ENCODE measurements around the gene LRRD1. TPM values are rescaled to one million over a fixed set of nuclear protein-coding genes. Genes with fewer than 3 reads are reported as not detected.

Gene LRRD1
- not detected in 2 replicates for total RNA-seq (2011; cell fraction: chromatin; rRNA removed; ENCODE audit: low replicate concordance)
- not detected in 2 replicates for total RNA-seq (2011; cell fraction: nucleolus; rRNA removed)
- not detected in 2 replicates for total RNA-seq (2011; cell fraction: nucleoplasm; rRNA removed)
- not detected in 2 replicates for total RNA-seq (2014; rRNA removed)
- total RNA-seq (2014; rRNA removed; fragmentation: Illumina TruSeq; extraction: Trizol): 0.15 TPM in 1 of 2 replicates, not detected in the other
- 0.07 TPM in 1 of 2 replicates, not detected in the other for total RNA-seq (2015; rRNA removed; fragmentation: Illumina TruSeq; extraction: Trizol)
- total RNA-seq (2021): not detected in 2 replicates
- not detected in 2 replicates for polyA plus RNA-seq (2011; rRNA removed)
- polyA plus RNA-seq (2011; cell fraction: cytosol; rRNA removed): not detected in 2 replicates
- not detected in 2 replicates for polyA plus RNA-seq (2011; cell fraction: nucleus; rRNA removed)
- not detected in 2 replicates for polyA plus RNA-seq (2012)
- not detected in 2 replicates for polyA plus RNA-seq (2014; fragmentation: Illumina TruSeq; extraction: Trizol)
- not detected for polyA plus RNA-seq (2014; fragmentation: Nextera tagmentation; extraction: Ambion mirVana)
- polyA plus RNA-seq (2014; rRNA removed): not detected in 2 replicates
- polyA minus RNA-seq (2011; rRNA and poly(A)+ RNA removed): not detected in 2 replicates
- not detected in 2 replicates for polyA minus RNA-seq (2011; cell fraction: cytosol; rRNA and poly(A)+ RNA removed)
- not detected in 2 replicates for polyA minus RNA-seq (2011; cell fraction: nucleus; rRNA and poly(A)+ RNA removed)
- percentile 27 among the genes with signal in this experiment for Bru-seq, nascent RNA
- percentile 41 among the genes with signal in this experiment for BruChase-seq, experiment 1, labeled RNA remaining after a 2-hour chase
- percentile 43 among the genes with signal in this experiment for BruChase-seq, experiment 2, labeled RNA remaining after a 6-hour chase
- long read RNA-seq, experiment 1: 0 reads
- long read RNA-seq, experiment 2, partial matches to known transcripts: 0 of 1 reads
- long read RNA-seq, experiment 2, other reads (novel, unspliced or antisense): 1 of 1 reads
- long read RNA-seq, experiment 3: 0 reads

DNA sequence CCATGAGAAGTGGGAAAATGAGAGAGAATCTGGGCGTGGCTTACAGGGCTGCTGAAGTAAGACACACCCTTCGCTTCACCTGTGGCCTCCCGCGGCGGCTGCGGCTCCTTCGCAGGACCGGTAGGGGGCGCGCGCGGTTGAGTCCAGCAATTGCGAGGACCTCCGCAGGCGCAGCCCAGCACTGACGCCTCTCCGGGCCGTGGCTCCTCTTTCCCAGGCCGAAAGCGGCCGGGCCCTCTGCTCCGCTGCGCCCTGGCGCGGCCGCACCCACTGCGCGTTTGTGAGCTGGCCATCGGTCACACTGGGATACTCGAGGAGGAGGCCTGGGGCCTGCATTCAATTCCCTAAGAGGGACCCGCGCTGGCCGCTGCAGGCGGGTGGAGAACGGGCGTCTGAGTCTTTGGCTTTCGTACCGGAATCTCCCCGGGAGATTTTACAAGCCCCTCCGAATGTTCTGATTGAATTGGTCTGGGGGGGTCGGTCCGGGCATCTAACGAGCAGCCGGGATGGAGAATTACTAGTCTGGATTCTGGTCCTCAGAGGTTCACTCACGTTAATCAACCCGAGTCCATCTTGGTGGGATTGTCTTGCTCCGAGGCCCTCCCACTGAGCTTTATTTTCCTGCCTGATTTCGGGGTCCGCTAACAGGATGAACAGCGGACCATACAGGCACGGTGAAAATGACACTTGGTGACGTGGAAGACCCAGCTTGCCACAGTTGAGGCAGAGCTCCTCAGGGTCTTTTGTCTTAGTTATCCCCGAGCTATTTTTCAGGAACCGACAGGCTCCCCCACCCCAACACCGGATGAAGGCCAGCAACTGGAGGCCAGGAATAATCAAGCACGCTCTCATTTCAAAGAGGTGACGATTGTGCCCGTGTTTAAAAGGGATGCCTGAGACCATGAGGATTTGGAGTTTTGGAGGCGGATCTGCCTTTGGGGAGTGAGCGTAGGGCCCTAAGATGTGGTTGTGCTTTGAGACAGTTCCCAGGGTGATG lies at the start of gene LRRD1:
Gene LRRD1, minus strand, starts transcription at position 215 of the 997 bp plus-strand sequence. CDS start 13,940 bp downstream, outside the sequence.
- H3K4me1 ChIP-seq (replicated peaks in 1 of 2; ENCODE audit: control insufficient read depth in 2 of 2, insufficient read depth in 2 of 2, low read length in 2 of 2): peaks cover 0 to 5% of the 10 kb centered on the region in 2 experiments; a peak in 1 of 5 replicates
- 67% methylated on average over 47 of the region's 60 CpGs for WGBS (ENCODE audit: insufficient coverage, low coverage, missing lambda C conversion rate)
- no peaks in the 10 kb centered on the region for H4K20me1 ChIP-seq (replicated peaks; ENCODE audit: control insufficient read depth, insufficient read depth, low read length)
- ATAC-seq: peak; percentile 100
- no peak within 1 kb of the TSS for H3K27ac ChIP-seq (ENCODE audit: extremely low read depth, low read depth, low read length)
- H2AFZ ChIP-seq (ENCODE audit: low read depth, low read length): no peak within 1 kb of the TSS
- no peaks in the 10 kb centered on the region for H3K36me3 ChIP-seq (ENCODE audit: control insufficient read depth, insufficient read depth, low read length)
- H3K9me1 ChIP-seq (ENCODE audit: control insufficient read depth, insufficient read depth, low read length): no peaks in the 10 kb centered on the region
- BruUV-seq (replicated peaks): no TSS peak
- no peak within 1 kb of the TSS for H3K4me2 ChIP-seq (ENCODE audit: insufficient read depth, low read length)
- CTCF ChIA-PET (ENCODE audit: low intra/inter-chr PET ratio): no interaction called here
- no peaks in the 10 kb centered on the region for H3K9me3 ChIP-seq (replicated peaks; ENCODE audit: control insufficient read depth, insufficient read depth, low read depth, low read length)
- in situ Hi-C loops (cut with MboI): no loop called here
- no peak within 1 kb of the TSS for H3K9ac ChIP-seq (ENCODE audit: insufficient read depth in 1 of 2, low read depth in 2 of 2, low read length in 2 of 2)
- H3K79me2 ChIP-seq (ENCODE audit: control insufficient read depth, insufficient read depth, low read length): no peaks in the 10 kb centered on the region
- intact Hi-C loops (cut with micrococcal nuclease): loop anchor here (2.0 kb wide), 1 partner anchor 268 kb away; the partner anchor contains the start of gene GATAD1
- POLR2A ChIA-PET: interaction anchor here (0.5 to 0.6 kb wide), 2 partner anchors 25 to 224 kb away, joined by 3 read pairs; no protein-coding TSS in a partner anchor
- H3K27me3 ChIP-seq (ENCODE audit: control insufficient read depth in 2 of 2, insufficient read depth in 2 of 2, low read length in 2 of 2): no peaks in the 10 kb centered on the region; a peak in 1 of 5 replicates
- H3K4me3 ChIP-seq: no peak within 1 kb of the TSS
- no peak for FAIRE-seq
- peak; percentile 66 to 72 (median 70) for DNase-seq (ENCODE audit: extremely low read depth in 1 of 4, low spot score in 3 of 4)
- no peak for TF ChIP-seq MIER1 (IDR thresholded peaks at IDR 0.05; ENCODE audit: low read depth)
- no peak for TF ChIP-seq ZNF77 (CRISPR knock-in tag; IDR thresholded peaks at IDR 0.05)
- no peak for TF ChIP-seq ZNF696 (CRISPR knock-in tag; conservative IDR thresholded peaks at IDR 0.05)
- TF ChIP-seq, protein P1, sequence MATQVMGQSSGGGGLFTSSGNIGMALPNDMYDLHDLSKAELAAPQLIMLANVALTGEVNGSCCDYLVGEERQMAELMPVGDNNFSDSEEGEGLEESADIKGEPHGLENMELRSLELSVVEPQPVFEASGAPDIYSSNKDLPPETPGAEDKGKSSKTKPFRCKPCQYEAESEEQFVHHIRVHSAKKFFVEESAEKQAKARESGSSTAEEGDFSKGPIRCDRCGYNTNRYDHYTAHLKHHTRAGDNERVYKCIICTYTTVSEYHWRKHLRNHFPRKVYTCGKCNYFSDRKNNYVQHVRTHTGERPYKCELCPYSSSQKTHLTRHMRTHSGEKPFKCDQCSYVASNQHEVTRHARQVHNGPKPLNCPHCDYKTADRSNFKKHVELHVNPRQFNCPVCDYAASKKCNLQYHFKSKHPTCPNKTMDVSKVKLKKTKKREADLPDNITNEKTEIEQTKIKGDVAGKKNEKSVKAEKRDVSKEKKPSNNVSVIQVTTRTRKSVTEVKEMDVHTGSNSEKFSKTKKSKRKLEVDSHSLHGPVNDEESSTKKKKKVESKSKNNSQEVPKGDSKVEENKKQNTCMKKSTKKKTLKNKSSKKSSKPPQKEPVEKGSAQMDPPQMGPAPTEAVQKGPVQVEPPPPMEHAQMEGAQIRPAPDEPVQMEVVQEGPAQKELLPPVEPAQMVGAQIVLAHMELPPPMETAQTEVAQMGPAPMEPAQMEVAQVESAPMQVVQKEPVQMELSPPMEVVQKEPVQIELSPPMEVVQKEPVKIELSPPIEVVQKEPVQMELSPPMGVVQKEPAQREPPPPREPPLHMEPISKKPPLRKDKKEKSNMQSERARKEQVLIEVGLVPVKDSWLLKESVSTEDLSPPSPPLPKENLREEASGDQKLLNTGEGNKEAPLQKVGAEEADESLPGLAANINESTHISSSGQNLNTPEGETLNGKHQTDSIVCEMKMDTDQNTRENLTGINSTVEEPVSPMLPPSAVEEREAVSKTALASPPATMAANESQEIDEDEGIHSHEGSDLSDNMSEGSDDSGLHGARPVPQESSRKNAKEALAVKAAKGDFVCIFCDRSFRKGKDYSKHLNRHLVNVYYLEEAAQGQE (IDR thresholded peaks at IDR 0.05; ENCODE audit: borderline replicate concordance): peak; percentile 14; the same call in 1 of the 2 replicates
- TF ChIP-seq, protein P1 (CRISPR knock-in tag; IDR thresholded peaks at IDR 0.05; ENCODE audit: low read depth): no peak

Measured in K562 (cell line).